NCI-H2107 treated with DMSO at 0.1 percent for 48 hours (cell line): ENCODE measurements around the gene CTSD.

Source experiments
- DNase-seq: peaks from one replicate; lab custom pipeline; 2025; ENCODE audit not compliant: unreplicated experiment; lab: John Stamatoyannopoulos, UW

CTSD gene

GRCh38 chr11:1732418-1733008, 31.2 kb downstream of the CTSD start:
- no peak for DNase-seq

GRCh38 chr11:1731451-1732059, 32.2 kb downstream of the CTSD start:
- no peak for DNase-seq

GRCh38 chr11:1730059-1730629, 33.6 kb downstream of the CTSD start:
- DNase-seq = no peak

GRCh38 chr11:1729692-1730011, 34.1 kb downstream of the CTSD start:
- no peak for DNase-seq

GRCh38 chr11:1728931-1729691, 34.6 kb downstream of the CTSD start:
- DNase-seq = no peak

- no peak for DNase-seq
Observed at GRCh38 chr11:1728301-1728700, 35.4 kb downstream of the CTSD start.

GRCh38 chr11:1727861-1728260, 35.9 kb downstream of the CTSD start:
- DNase-seq = no peak

GRCh38 chr11:1727096-1727690, 36.5 kb downstream of the CTSD start:
- DNase-seq = no peak

GRCh38 chr11:1719781-1720180, 43.9 kb downstream of the CTSD start:
- no peak for DNase-seq

- no peak for DNase-seq
Observed at GRCh38 chr11:1718326-1718725, 45.4 kb downstream of the CTSD start.

- DNase-seq = no peak
Observed at GRCh38 chr11:1717745-1718144, 46.0 kb downstream of the CTSD start.

- no peak for DNase-seq
Observed at GRCh38 chr11:1714908-1715885, 48.5 kb downstream of the CTSD start.

- DNase-seq = no peak
Observed at GRCh38 chr11:1708716-1709115, 55.0 kb downstream of the CTSD start.

- no peak for DNase-seq
Observed at GRCh38 chr11:1707751-1708150, 56.0 kb downstream of the CTSD start.

GRCh38 chr11:1706634-1707400, 56.9 kb downstream of the CTSD start:
- no peak for DNase-seq

- DNase-seq = no peak
Observed at GRCh38 chr11:1705126-1706052, 58.3 kb downstream of the CTSD start.

GRCh38 chr11:1703146-1703545, 60.6 kb downstream of the CTSD start:
- no peak for DNase-seq
